OCI-M2 (cell line): ENCODE measurements around the gene SLX4.

Experiments
- DNase-seq: peaks from one replicate; lab custom pipeline; 2025; ENCODE audit not compliant: unreplicated experiment; lab: John Stamatoyannopoulos, UW

SLX4 gene

GRCh38 chr16:3561626-3562025 lies 49.8 kb downstream of the SLX4 start:
- DNase-seq = no peak

GRCh38 chr16:3554351-3554928 lies 57.0 kb downstream of the SLX4 start:
- no peak for DNase-seq

GRCh38 chr16:3553138-3553923 lies 58.1 kb downstream of the SLX4 start:
- no peak for DNase-seq

GRCh38 chr16:3550851-3551847 lies 60.3 kb downstream of the SLX4 start:
- DNase-seq = no peak

- DNase-seq = no peak
These were observed 61.5 kb downstream of the SLX4 start for GRCh38 chr16:3549906-3550305.

- no peak for DNase-seq
These were observed 62.5 kb downstream of the SLX4 start for GRCh38 chr16:3548859-3549258.

- no peak for DNase-seq
These were observed 63.0 kb downstream of the SLX4 start for GRCh38 chr16:3548445-3548844.

- DNase-seq = no peak
These were observed 64.3 kb downstream of the SLX4 start for GRCh38 chr16:3546986-3547682.

GRCh38 chr16:3542601-3543373 lies 68.6 kb downstream of the SLX4 start:
- DNase-seq = no peak

GRCh38 chr16:3541527-3542155 lies 69.8 kb downstream of the SLX4 start:
- DNase-seq = no peak

- DNase-seq = no peak
These were observed 73.2 kb downstream of the SLX4 start for GRCh38 chr16:3538222-3538621.

- DNase-seq = no peak
These were observed 74.6 kb downstream of the SLX4 start for GRCh38 chr16:3536851-3537250.

GRCh38 chr16:3536271-3536731 lies 75.1 kb downstream of the SLX4 start:
- DNase-seq = no peak

GRCh38 chr16:3534126-3534525 lies 77.3 kb downstream of the SLX4 start:
- DNase-seq = no peak

GRCh38 chr16:3532741-3533140 lies 78.7 kb downstream of the SLX4 start:
- no peak for DNase-seq
